Astrocyte (in vitro differentiated cells and primary cell): ENCODE results near the gene RNASE11.

Experiments used
- EZH2 ChIP-seq: IDR thresholded peaks from 2 replicates; pipeline ENCODE4 v1.6.1; 2012; ENCODE audit warnings: mild to moderate bottlenecking, low read length, inconsistent platforms; ENCODE audit not compliant: insufficient read depth
- TF ChIP-seq, protein P1 (sequence below): IDR thresholded peaks from 2 replicates; pipeline ENCODE4 v1.5.1; 2011; ENCODE audit warnings: low read depth, mild to moderate bottlenecking, inconsistent platforms, low read length, moderate library complexity; ENCODE audit not compliant: insufficient read depth

DNA sequence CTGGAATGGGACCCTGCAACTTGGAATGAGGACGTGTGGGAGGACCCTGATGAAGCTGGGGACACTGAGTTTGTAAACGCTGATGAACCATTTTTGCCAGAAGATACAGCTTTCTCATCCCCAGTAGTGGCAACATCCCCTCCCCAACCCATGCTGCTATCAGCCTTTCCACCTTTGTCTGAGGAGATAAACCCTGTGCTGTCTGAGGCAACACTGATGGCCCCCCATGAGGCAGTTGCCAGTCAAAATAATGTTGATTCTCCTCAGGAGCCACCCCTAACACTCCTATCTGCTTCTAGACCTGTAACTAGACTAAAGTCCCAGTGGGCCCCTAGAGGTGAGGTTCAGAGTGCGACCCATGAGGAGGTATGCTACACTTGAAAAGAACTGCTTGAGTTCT lies 19.4 kb downstream of the RNASE11 start:
- no peak for TF ChIP-seq EZH2
- TF ChIP-seq, protein P1, sequence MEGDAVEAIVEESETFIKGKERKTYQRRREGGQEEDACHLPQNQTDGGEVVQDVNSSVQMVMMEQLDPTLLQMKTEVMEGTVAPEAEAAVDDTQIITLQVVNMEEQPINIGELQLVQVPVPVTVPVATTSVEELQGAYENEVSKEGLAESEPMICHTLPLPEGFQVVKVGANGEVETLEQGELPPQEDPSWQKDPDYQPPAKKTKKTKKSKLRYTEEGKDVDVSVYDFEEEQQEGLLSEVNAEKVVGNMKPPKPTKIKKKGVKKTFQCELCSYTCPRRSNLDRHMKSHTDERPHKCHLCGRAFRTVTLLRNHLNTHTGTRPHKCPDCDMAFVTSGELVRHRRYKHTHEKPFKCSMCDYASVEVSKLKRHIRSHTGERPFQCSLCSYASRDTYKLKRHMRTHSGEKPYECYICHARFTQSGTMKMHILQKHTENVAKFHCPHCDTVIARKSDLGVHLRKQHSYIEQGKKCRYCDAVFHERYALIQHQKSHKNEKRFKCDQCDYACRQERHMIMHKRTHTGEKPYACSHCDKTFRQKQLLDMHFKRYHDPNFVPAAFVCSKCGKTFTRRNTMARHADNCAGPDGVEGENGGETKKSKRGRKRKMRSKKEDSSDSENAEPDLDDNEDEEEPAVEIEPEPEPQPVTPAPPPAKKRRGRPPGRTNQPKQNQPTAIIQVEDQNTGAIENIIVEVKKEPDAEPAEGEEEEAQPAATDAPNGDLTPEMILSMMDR = no peak
